Stromal cell of bone marrow (primary cell): ENCODE data around the gene KLHL14.

Source experiments
- DNase-seq: peaks from one replicate; pipeline ENCODE4 v3.0.0-alpha.2; 2012; ENCODE audit warnings: low read depth

The KLHL14 gene

DNA sequence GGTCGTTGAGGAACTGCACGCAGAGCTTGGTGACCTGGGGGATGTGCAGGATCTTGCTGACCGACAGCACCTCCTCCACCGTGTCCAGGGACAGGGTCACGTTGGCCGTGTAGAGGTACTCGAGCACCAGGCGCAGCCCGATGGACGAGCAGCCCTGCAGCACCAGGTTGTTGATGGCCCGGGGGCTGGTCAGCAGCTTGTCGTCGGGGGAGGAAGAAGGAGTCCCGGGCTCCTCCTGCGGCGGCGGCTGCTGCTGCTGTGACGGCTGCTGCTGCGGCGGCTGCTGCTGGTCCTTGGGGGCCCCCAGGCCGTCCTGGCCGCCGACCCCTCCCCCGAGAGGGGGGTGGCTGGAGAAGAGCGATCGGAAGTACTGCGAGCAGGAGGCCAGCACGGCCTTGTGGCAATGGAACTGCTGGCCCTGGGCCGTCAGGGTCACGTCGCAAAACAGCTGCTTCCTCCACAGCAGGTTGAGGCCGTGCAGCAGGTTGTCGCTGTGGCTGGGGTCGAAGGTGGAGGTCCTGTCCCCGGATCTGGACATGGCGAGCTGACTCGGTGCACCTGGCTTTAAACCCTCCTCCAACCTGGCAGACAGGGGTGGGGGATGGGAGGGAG, 2.7 kb downstream of the KLHL14 start:
- DNase-seq = no peak

DNA sequence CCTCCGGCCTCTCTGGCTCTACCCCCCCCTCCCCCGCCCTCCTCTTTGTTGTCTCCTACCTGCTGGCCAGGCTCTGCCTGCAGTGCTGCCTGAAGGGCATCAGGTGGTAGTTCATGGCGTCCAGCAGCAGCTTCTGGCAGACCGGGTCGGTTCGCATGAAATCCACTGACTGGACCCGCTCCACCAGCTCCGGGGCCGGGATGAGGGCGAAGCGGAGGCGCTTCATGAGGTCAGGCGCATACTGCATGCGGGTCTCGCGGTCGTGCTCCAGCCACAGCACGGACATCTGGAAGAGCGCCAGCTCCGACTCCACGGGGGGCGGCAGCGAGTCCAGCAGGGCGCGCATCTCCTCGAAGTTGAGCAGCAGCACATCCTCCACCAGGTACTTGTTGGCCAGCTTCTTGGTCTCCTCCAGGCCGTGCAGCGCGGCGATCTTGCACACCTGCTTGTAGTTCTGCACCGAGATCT, 3.2 kb downstream of the KLHL14 start:
- no peak for DNase-seq

DNA sequence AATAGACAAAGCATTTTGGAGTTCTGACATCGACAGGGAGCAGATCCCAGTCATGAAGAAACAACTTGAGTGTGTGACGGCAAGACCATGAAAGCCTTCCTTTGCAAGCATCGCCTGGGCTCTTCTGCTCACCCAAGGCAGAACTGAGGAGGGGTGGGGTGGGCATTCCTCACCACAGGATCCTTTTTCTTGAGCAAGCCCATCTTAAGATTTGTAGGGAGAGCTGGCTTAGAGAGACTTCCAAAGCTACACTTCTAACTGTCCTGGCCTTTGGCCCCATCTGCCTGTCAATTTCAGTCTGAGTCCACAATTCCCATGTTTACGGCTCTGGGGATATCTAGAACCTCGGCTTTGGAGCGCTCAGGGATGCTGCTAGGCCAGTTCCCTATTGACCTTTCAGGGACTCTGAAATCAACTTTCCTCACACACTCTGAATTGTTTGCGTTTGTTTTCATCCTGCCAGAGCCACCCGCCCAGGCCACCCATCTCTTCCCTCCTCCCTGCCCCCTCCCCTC, 3.7 kb downstream of the KLHL14 start:
- no peak for DNase-seq

DNA sequence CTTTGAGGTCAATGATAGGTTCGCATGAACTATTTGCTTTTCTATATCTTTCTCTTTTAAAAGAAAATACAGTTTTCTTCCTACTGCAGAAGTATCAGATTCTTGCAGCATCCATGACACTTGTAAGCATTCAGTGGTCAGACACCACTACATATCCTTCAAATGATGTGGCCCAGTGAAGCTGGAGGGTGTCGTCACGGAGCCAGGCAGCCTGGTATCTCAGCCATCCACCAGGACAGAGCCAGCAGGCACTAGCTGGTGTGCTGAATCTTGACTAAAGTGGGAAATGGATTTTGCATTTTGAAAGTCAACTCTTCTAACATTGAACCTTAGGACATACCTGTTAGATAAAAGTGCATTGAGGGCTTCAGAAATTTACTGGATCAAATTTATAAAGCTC, 5.4 kb downstream of the KLHL14 start:
- no peak for DNase-seq

DNA sequence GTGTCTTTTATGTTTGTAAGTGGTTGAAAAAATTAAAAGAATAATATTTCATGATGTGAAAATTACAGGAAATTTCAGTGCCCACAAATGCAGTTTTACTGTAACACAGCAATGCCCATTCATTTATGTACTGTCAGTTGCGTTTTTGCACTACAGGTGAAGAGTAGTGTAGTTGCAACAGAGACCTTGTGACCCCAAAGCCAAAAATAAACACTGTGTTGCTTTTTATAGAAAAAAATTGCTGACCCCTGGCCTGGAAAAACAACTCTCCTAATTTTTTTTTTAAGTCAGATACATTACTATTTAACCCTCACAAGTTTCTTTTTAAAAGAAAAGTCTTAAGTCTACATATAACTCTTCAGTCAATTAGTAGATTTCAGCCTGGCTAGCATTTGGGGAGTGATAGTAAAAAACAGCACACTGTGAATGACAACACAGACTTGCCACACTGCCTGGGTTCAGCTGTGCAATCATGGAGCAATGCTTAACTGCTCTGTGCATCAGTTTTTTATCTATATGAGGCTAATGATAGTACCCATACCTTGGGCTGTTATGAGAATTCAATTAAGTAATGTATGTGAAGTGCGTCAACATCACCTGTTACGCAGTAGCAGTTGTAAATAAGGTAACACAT, 8.1 kb downstream of the KLHL14 start:
- no peak for DNase-seq

DNA sequence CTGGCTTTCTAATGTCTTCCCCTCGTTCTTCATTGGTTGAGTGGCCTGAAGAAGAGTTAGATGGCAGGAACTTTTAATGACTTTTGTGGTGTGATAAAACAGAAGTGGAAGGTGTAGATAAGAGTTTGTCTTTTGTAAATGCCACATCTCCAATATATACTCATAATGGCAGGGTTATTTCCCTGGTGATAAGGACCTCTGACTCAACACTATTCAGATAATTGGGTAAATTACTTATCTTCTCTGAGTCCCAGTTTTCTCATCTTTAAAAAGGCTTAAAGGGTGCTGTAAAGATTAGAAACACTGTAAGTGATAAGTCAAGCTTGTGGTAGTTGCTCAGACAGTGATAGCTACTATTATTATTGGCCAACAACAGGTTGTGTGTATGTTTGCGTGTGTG, 9.5 kb downstream of the KLHL14 start:
- DNase-seq = no peak

DNA sequence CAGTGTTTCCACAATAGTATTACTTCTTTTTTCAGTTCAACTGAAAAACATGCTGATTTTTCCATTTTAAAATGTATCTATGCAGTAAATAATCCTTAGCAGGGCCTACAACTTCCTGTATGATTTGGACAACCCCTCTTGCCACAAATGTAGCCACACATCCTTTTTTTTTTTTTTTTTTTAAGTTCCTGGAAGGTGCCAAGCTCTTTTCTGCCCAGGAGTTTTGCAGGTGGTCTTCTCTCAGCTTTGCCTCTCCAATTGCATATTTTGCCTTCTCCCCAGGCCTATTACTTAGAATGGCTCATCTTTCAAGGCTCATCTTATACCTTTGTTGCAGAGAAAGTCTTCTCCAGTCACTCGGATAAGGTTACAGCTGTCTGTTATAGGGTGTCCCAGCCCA, 11.6 kb downstream of the KLHL14 start:
- no peak for DNase-seq

DNA sequence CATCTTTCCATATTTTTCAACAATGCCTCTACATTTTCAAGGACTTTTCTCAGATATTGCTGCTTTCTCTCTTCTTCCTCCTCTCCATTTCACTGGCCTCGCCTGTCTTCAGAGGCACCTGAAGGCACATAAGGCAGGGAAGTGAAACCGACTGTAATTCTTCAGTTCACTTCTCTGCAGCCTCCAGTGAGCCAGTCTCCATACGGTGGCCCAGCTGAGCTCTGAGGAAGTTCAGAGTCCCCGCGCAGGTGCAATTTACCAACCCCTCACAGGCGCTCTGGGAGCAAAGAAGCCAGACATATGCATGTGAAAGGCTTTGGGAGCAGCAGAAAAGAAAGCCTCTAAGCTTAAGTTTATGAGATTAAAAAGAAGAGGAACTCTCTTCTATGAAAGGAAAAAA, 12.4 kb downstream of the KLHL14 start:
- no peak for DNase-seq

DNA sequence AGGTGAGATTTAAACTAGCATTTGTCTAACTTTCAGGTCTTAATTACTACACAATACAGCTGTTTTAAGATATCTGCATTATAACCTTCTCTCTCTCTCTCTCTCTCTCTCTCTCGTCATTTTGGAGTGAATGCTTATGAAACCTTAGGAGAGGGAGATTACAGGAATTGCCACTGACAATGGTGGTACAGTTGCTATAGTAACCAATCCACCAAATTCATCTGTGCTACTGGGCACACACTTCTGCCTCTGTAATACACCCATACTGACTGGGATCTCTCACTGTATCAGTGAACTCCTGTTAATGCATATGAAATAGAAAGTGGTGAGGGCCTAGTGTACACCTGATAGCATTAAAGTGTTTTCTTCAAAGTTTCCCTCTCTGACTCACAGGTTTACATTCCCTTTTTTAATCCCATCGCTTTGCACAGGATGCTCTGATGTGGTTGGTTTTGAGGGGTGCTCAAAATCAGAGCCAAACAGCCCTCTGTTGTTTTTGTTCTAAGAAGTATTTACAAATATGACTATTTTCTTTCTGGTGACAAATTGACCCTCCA, 13.1 kb downstream of the KLHL14 start:
- no peak for DNase-seq

DNA sequence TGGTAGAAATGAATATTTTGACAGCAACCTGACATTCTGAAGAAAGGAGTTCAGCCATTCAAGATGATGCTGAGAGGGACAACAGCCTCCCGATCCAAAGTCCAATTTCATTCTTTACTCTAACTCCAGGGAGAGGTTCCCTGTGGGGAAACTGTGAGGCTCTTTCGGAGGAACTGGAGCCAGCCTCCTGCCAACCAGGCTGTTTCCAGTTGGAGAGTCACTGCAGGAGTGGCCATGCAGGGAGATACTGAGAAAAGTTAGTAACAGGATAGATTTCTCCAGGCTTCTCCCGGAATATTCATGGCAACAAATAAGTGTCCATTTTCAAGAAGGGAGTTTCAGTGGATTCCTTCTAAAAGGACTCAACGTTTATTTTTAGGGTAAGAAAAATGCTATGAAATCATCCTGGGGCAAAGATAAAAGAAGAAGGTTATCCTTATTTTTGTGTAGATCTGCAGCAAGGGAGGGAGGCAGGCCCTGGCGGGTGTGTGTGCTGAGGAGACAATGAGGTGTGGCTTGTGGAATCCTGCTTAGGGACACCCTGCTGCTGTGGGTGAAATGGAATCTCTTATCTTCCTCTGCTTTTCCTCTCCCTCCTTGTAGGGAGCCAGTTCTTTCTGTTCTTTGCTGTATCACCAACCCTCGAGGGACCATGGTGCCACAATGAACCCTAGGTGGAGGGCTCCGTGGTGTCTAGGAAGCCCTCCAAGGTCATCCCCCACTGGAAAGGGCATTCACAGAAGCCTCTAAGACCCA, 18.1 kb downstream of the KLHL14 start:
- DNase-seq = no peak

DNA sequence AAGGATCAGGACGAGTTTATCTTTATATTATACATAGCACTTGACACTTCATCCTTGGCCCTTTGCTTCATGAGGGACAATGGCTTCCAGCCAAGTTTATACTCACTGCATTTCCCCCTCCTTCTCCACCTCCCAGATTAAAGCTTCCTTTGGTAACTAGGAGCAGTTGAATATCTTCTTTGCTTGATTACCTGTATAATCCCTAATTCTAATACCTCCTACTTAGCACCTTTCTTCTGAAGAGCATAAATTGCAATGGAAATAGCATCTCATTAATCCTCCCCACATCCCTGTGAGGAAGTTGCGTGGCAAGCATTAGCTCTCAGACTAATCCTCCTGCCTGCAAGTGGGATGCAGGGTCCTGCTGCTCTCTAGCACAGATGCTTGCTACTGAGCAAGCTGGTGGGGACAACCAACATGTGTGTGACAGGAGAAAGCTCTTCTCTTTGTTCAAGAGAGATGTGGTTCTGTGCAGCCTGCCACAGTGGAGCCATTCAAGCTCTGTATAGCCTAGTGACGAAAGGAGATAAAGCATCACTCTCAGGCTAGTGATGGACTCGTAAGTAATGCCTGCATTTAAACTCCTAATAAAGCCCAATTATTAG, 19.1 kb downstream of the KLHL14 start:
- no peak for DNase-seq

DNA sequence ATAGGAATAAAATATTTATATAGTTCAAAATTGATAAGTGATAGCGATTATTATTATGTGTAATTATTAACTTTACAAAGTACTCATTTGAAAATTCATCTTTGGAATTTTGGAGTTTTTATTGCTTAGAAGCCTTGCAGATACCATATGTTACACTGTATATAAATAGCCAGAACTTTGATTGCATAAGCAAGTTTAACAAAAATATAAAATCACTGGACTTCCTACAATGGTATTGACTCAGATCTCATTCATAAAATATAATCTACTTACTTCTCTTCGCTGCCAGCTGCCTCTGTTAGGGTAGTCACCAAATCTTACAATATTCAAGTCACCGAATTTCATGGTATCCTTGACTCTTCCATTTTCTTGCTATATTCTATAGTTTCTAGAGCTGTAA, 22.5 kb downstream of the KLHL14 start:
- no peak for DNase-seq

DNA sequence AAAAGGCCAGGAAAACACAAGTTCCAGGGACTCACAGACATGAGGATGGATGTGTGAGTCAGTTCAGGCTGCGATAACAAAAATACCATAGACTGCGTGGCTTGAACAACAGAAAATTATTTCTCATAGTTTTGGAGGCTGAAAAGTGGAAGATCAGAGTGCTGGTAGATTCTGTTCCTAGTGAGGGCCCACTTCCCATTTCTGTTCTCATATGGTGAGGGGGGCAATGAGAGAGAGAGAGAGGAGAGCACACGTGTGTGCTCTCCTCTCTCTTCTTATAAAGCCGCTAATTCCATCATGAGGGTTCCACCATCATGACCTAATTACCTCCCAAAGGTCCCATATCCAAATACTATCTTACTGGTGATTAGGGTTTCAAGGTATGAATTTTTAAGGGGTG, 23.0 kb downstream of the KLHL14 start:
- DNase-seq = no peak

DNA sequence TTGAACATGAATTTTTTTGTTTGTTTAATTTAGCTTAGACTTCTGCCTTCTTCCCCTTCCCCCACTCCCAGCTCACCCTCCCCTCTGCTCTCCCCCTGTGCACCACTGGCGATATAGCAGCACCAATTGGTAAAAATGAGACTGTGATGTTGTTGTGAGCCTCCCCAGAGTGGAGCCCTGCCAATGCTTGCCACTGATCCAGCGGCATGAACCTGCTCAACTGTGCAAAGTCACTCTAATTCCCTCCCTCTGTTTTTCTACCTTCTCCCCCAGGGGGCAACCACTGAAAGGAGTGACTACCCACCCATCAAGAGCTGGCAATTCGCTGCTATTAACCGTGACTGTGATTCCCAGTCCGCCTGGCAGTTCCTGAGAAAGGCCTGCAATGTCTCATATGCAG, 30.2 kb downstream of the KLHL14 start:
- no peak for DNase-seq

DNA sequence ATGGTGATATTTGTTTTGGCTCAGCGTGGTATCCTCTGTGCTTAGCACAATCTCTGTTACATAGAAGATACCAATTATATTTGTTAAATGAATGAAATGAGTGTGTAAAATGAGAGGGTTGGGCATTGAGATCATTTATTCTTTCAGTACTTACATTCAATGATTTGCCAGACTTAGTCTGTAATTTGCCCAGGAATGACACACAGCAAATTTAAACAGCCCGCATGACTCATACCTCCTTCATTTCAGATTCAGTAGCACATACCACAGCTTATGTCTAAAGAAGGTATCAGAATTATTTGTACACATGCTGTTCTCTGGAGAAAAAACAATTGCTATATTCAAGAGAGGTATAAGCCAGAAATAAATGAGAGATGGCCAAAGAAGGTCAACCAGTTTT, 37.0 kb downstream of the KLHL14 start:
- peak; percentile 15 for DNase-seq

DNA sequence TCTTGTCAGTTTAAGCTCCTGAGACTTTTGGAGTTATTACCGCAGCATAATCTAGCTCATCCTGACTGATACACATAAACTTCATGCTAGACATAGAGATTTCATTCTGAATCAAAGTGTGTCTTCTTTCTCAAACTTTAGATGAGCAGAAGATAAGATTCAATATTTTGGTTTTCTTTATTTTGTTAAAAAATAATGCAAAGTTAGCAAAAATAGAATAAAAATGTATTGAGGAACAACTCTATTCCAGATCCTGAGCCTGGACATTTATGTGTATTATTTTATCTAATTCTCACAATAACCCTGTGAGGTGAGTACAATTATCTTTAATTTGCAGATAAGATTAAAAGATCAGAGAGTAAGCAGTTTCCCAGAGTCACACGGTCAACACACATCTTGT, 38.4 kb downstream of the KLHL14 start:
- DNase-seq = no peak

DNA sequence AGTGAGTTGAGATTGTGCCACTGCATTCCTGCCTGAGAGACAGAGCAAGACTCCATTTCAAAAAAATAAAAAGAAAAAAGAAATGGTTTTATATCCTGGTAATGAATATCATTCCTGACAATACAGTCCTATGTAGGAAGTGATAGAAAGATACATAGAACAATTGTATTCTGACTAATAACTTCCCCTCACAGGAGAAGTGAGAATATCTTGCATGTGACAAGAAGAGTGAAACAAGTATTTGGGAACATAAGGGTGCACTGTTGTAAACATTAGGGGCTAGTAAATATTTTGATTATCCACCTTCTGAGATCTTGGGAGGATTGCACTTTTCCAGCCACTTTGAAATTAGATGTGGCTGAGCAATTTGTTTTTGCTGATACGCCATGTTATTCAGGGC, 40.7 kb downstream of the KLHL14 start:
- no peak for DNase-seq

DNA sequence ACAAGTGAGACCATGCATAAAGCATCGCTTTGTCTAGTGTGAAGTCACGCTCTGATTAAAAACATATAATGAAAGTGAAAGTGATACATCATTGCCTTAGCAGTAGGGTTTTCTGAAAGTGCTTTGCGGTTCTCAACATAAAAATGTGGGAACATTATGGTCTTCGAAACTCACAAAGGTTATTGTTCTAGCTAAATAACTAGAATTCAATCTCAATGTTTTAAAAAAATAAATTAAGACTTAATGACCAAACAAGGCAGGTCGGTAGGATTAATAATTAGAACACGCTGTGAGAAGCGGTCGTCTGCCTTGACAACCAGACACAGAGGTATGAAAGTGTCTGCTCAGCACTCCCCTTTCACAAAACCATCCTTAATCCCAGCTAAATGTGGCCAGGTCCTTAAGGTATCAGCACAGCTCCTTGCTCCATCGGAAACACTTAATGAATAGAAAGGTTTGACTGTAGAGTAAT, 42.2 kb downstream of the KLHL14 start:
- DNase-seq = no peak

DNA sequence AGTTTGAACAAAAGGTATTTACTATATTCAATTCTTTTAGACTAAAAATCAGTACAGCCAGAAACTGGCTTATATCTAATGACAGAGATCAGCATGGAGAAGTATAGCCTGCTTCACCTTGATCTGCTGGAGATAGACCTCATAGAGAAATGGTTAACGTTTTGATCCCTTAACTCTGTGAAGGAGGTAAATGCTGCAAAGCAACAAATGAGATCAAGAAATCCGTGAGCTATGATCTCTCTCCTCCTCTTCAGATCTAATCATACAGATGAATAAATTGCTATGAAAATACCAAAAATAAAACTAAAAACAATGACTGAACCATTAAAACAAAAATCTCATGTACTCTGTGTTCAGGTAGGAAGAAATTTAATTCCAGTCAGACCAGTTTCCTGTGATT, 42.8 kb downstream of the KLHL14 start:
- no peak for DNase-seq

DNA sequence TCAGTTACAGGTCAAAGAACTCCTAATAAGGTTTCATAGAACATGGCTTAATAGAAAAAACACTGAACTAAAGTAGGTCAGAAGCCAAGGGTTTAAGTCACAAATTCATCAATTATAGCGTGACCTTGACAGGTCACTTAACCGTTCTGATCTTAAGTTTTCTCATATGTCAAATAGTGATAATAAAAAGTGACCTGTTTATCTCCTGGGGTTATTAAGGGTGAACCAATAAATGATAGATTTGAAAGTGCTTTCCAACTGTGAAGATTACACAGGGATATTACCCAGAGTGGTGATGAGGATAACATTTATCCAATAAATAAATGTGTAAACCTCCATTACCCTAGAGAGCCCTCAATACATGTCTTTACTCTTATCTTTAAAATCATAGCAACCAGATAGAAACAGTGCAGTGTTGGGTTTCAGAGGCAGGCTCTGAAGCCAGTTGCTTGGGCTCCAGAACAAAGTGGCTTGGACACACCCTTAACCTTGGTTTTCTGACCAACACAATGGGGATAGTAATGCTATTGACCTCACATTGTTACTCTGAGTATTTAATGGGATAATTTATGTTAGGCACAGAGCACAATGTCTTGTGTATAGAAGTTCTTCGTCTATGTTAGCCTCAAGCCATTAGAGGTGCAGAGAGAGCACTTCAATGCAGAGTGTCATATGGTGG, 48.6 kb downstream of the KLHL14 start:
- DNase-seq = no peak

DNA sequence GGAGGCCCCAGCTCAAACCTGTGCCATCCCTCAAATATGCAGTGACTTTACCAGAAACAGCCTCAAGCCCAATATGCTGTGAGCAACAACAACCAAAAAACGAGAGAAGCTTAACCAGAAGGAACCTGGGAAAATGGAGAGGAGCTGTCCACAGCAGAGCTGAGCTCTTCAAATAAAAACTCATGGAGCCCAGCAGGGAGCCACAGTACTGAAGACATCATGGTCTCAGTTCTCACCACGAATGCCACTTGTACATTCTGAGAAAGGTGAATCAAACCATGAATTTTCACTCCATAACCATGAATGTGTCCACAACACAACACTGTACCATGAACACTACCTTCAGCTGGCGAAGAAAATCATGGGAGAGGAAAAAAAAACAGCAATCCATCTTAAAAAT, 50.5 kb downstream of the KLHL14 start:
- no peak for DNase-seq

DNA sequence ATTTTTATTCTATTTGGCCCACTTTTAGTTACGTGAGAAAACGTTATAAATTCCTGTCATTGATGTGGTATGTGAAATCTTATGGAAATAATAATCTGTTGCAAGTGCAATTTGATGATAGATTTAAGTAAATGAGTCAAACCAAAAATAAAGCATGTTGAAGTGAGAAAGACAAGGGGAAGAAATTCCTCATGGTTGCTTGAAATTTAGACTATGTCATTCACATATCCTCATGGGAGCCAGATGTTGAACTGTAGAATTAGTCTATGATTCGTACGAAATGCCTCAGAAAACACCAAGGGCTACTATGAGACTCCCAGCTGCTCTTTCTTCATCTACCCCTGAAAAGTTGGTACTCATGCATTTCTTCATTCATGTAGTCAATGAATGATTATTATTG, 55.7 kb downstream of the KLHL14 start:
- DNase-seq = no peak
